GF-D8 (cell line): ENCODE measurements around the gene PAQR9.

Experiments
- DNase-seq: peaks from one replicate; lab custom pipeline; 2025; lab: John Stamatoyannopoulos, UW

The PAQR9 gene

DNA sequence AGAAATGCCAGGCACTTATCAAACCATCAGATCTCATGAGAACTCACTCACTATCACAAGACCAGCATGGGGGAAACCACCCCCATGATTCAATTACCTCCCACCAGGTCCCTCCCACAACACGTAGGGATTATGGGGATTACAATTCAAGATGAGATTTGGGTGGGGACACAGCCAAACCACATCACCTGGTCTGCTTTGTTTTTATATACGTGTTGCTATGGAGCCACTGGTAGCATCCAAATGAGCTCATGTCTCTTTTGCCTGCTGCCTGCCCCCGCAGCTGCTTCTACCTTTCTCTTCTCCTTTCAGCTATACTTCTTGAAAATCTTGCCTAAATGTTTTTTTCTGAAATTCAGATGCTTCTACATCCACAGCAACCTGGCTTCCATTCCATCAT, 47.8 kb downstream of the PAQR9 start:
- no peak for DNase-seq

DNA sequence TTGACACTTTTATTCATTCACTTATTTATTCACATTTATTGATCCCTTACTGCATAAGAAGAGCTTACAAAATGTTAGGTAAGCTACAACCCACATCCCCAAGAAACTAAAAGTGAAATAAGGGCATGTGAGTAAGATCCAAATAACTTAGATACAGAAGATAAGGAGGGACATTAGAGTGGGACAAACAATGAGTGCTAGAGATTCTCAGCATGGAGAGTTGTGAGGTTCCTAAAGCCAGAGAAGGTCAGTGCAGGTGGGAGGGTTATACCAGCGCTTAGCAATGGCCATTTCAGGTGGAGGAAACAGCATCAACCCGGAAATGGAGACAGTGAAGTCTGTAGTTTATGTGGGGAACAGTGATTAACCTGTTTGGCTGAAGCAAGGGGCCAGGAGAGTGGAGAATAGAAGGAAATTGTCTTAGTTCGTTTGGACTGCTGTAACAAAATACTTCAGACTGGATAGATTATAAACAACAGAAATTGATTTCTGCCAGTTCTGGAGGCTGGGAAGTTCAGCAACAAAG, 49.1 kb downstream of the PAQR9 start:
- DNase-seq, result no peak

GRCh38 chr3:142913432-142913831, 50.0 kb downstream of the PAQR9 start:
- no peak for DNase-seq

GRCh38 chr3:142912402-142913172, 50.9 kb downstream of the PAQR9 start:
- DNase-seq, result no peak
